H54 (cell line): ENCODE measurements around the gene PRM3.

Experiments
- DNase-seq: peaks from one replicate; pipeline ENCODE4 v3.0.0; 2011; ENCODE audit warnings: low spot score, mixed read lengths; ENCODE audit not compliant: insufficient read length
- FAIRE-seq: peaks from 3 replicates; lab custom pipeline; 2011; peaks lifted over from hg19 to GRCh38; lab: Jason Lieb, UNC
- POLR2A ChIP-seq: IDR thresholded peaks from 2 replicates; pipeline ENCODE4 v1.6.1; 2011; ENCODE audit warnings: low read depth, mild to moderate bottlenecking, low read length

PRM3 gene

DNA sequence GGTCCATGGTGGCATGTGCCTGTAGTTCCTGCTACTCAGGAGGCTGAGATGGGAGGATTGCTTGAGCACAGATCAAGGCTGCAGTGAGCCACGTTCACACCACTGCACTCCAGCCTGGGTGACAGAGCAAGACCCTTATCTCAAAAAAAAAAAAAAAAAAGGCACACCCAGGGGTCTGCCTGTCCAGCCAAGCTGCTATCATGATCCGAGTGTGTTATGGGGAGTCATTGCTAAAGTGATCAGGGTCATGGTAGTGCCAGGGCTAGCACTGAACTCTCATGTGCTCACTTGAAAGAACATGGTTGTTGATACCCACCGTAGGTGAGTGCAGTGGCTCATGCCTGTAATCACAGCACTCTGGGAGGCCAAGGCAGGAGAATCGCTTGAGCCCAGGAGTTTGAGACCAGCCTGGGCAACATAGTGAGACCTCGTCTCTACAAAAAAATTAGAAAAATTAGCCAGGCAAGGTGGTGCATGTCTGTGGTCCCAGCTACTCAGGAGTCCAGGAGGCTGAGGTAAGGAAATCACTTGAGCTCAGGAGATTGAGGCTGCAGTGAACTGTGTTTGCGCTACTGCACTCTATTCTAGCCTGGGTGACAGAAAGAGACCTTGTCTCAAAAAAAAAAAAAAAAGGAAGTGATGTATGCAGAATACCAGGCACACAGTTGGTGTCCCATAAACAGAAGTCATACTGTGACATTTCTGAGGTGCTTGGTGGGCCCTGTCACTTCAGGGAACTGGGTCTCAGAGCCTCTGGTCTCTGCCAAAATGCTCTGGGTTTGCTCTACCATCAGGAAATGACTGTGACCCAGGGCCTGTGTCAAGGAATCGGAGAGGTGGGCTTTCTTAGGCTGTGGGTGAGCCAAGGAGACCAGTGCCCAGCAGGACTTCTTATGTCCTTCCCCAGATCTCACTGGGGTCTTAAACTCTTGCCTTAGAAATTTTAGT lies 5.5 kb upstream of the PRM3 start:
- no peak for TF ChIP-seq POLR2A
- DNase-seq, result no peak
- no peak for FAIRE-seq

- TF ChIP-seq POLR2A, result no peak
- DNase-seq (no peak), FAIRE-seq (no peak)
These were observed 4.3 kb upstream of the PRM3 start for GRCh38 chr16:11277607-11278337.

- FAIRE-seq (no peak), DNase-seq (no peak)
- TF ChIP-seq POLR2A, result no peak
These were observed 3.6 kb upstream of the PRM3 start for GRCh38 chr16:11276896-11277593.

DNA sequence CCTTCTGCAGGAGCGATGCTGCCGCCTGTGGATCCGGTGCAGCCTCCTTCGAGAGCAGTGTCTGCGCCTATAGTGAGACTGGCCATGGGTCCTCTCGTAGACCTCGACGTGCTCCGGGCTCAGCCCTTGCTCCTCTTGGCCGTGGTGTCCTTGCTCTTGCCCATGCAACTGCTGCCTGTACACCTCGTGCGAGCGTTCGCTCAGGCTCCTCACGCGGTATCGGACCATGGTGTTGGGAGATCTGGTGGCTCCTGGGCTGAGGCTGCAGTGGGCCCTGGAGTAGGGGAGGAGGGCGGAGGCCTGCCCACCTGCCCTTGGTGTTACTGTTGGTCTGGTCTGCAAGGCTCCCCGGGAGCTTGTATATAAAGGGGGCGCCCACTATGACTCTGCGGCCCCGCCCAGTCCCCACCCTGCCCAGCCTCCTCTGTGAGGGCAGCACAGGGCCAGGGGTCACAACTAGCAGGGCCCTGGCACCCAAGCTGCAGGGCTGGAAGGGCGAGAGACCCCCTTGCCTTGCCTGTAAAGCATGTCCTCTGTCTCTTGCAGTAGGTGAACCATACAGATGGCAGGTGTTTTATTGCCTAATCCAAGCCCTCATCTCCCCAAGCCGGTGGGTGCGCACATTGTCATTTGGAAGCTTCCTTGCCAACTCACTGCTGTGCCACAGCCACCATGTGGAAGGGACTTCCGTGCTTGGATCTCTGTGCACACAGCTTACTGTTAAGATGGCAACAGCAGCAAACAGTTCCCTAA lies 2.9 kb upstream of the PRM3 start, which contains the start of gene PRM2:
TSS of gene PRM2 (minus strand) at position 338 of the 753 bp plus-strand sequence. CDS start at position 228, 110 bp downstream.
- TF ChIP-seq POLR2A, result no peak
- DNase-seq (no peak), FAIRE-seq (no peak)

- DNase-seq, result no peak
- FAIRE-seq, result no peak
- TF ChIP-seq POLR2A, result no peak
These were observed 1.5 kb upstream of the PRM3 start for GRCh38 chr16:11274964-11275363.

DNA sequence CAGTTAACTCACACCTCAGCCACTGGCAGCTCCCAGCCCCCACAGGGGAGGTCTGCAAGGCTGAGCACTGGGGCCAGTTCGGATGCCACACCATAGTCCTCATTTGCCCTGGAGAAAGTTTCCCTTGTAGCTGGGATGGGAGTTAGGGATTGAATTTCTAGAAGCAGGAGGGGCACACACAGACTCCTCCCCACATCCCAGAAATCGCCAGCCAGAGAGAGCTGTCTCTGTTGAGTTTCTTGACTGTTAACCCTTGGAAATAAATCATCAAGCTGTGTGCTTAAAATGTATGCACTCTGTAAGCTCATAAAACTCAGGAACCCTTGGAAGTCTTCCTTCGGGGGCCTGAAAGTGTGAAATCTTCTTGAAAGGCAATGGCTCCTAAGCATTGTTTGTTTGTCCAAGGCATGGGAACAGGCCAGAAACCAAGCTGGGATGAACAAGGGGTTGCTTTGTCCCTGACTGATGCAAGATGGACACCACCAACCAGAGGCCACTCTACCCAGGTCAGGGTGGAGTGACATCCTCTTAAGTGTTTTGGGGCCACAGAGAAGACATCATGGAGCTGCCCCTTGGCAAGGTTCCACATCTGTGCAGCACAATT lies 394 bp upstream of the PRM3 start:
- FAIRE-seq, result no peak
- no peak for DNase-seq
- TF ChIP-seq POLR2A, result no peak

GRCh38 chr16:11272484-11272883 lies 945 bp downstream of the PRM3 start:
- DNase-seq (no peak), FAIRE-seq (no peak)
- no peak for TF ChIP-seq POLR2A

DNA sequence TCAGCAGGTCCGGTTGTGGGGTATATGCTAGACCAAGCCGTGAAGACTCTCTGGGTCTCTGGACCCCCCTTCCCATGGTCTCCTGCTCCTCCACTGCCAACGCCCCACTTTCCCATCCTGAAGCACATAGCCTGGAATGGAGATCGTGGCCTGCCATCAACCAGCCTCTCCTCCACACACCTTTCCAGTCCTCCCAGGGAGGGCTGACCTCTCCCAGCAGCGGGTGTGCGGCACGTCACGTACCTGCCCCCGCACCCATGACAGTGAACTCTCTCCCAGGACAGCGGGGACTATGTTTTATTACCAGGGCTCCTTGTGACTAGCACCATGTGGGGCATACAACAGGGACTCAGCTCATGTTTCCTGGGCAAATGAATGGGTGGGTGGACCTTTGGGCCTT lies 1.8 kb downstream of the PRM3 start:
- DNase-seq (no peak), FAIRE-seq (no peak)
- TF ChIP-seq POLR2A, result no peak

DNA sequence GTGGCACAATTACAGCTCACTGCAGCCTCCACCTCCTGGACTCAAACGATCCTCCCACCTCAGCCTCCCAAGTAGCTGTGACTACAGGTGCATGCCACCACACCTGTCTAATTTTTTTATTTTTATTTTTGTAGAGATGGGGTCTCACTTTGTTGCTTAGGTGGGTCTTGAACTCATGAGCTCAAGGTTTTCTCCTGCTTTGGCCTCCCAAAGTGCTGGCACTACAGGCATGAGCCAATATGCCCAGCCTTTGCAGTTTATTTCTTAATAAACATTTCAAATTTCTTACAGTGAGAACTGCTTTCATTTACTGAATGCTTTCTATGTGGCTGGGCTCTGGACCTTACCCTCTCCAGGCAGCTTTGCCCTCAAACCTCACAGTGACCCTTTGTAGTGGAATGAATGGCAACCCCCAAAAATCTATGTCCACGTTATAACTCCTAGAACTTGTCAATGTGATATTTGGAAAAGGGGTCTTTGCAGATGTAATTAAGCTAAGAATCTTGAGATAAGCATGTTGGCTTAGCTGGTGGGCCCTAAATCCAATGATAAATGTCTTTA lies 2.7 kb downstream of the PRM3 start:
- no peak for TF ChIP-seq POLR2A
- FAIRE-seq (no peak), DNase-seq (no peak)

DNA sequence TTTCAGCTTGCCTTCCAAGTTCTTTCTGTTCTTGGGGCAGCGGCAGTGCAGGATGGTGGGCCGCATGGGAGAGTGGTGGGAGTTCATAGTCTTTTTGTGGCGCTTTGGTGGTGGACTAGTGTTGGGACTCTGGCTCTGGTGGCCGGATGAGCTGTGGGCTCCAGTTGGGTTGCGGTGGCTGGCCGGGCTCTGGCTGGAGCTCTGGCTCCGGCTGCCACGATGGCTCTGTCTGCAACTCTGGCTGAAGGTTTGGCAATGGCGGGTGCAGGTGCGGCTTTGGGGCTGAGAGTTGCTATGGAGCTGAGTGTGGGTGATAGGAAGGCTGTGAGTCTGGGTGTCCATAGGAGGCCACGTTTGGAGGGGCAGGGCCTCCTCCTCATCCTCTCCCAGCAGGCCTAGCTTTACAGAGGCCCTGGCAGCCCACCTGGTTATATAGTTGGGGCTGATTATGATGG lies 4.5 kb downstream of the PRM3 start, which contains the start of gene TNP2:
TSS of gene TNP2 (minus strand) at position 405 of the 455 bp plus-strand sequence. CDS start at position 342, 63 bp downstream.
- FAIRE-seq (no peak), DNase-seq (no peak)
- no peak for TF ChIP-seq POLR2A

GRCh38 chr16:11265124-11265523 lies 8.3 kb downstream of the PRM3 start:
- TF ChIP-seq POLR2A, result no peak
- FAIRE-seq (no peak), DNase-seq (no peak)

GRCh38 chr16:11264155-11264832 lies 9.1 kb downstream of the PRM3 start:
- no peak for TF ChIP-seq POLR2A
- DNase-seq (no peak), FAIRE-seq (no peak)
